ENCODE results near the gene UBLCP1. TPM values are rescaled to one million over a fixed set of nuclear protein-coding genes. Genes with fewer than 3 reads are reported as not detected.

UBLCP1 gene
- total and polyA plus RNA-seq, 2 of the 13 experiments (the other 11 are each of a cell fraction or from before 2014, with no cell fraction given), result 6.5 to 12.6 TPM

DNA sequence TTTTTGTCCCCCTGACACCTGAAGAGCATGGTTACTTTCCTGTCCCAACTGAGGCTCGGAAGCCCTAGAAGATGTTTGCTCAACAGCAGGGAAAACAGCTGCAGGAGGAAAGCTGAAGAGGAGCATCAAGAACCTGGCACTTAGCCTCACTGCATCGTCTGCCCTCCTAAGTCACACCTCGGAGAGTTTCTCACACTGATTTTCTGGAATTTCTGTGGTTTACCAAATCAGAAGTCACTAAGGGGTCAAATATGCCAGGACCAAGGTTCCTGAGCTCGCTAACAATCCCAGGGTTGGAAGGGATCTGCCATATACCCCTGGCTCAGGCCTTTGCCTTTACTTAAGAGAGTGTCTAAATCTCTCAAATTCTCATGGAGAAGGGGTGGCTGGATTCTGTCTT is 61.9 kb downstream of the UBLCP1 start:
- no peaks in the 10 kb centered on the region for H3K4me1 ChIP-seq (ENCODE audit: insufficient read depth, low read length)
- BruUV-seq (replicated peaks), result no TSS peak
- 5% methylated on average over 4 of the region's 4 CpGs for WGBS (ENCODE audit: low lambda C conversion rate)
- no peak overlapping the region for H3K4me2 ChIP-seq (ENCODE audit: low read depth, low read length)
- H4K20me1 ChIP-seq (ENCODE audit: insufficient read depth, low read length), result no peaks in the 10 kb centered on the region
- H3K9ac ChIP-seq (ENCODE audit: insufficient read depth, low read depth, low read length), result no peak overlapping the region
- no peaks in the 10 kb centered on the region for H3K79me2 ChIP-seq (ENCODE audit: insufficient read depth, low read length)
- intact Hi-C loops (cut with micrococcal nuclease; ENCODE audit: unreplicated experiment), result no loop called here
- H3K4me3 ChIP-seq (replicated peaks in 1 of 3; ENCODE audit: insufficient read depth in 1 of 3, low read depth in 2 of 3, low read length in 3 of 3), result no peak overlapping the region
- H2AFZ ChIP-seq (ENCODE audit: low read length), result no peak overlapping the region
- TF ChIP-seq ZNF709 (CRISPR knock-in tag; IDR thresholded peaks at IDR 0.05) (no peak), ZNF879 (CRISPR knock-in tag; IDR thresholded peaks at IDR 0.05) (no peak), PHF5A (CRISPR knock-in tag; IDR thresholded peaks at IDR 0.05; ENCODE audit: low read depth, unreplicated experiment) (no peak), ZNF468 (CRISPR knock-in tag; IDR thresholded peaks at IDR 0.05) (no peak), MBNL3 (CRISPR knock-in tag; conservative IDR thresholded peaks at IDR 0.05) (no peak), CHCHD3 (CRISPR knock-in tag; IDR thresholded peaks at IDR 0.05) (no peak), ZFAT (CRISPR knock-in tag; conservative IDR thresholded peaks at IDR 0.05) (no peak), HHEX (CRISPR knock-in tag; IDR thresholded peaks at IDR 0.05) (no peak), ZNF331 (CRISPR knock-in tag; IDR thresholded peaks at IDR 0.05) (no peak), ZNF816 (CRISPR knock-in tag; IDR thresholded peaks at IDR 0.05; ENCODE audit: borderline replicate concordance) (no peak), KDM5A (IDR thresholded peaks at IDR 0.05; ENCODE audit: borderline replicate concordance, low read length) (no peak), ZNF33A (CRISPR knock-in tag; IDR thresholded peaks at IDR 0.05; ENCODE audit: borderline replicate concordance) (no peak), ZNF768 (CRISPR knock-in tag; IDR thresholded peaks at IDR 0.05) (no peak), TCF7 (IDR thresholded peaks at IDR 0.05; ENCODE audit: low read depth) (no peak), HMG20A (CRISPR knock-in tag; IDR thresholded peaks at IDR 0.05; ENCODE audit: borderline replicate concordance) (no peak), NKX3-1 (CRISPR knock-in tag; IDR thresholded peaks at IDR 0.05) (no peak), ZFP37 (CRISPR knock-in tag; IDR thresholded peaks at IDR 0.05; ENCODE audit: borderline replicate concordance) (no peak)
- TF ChIP-seq, protein P1, sequence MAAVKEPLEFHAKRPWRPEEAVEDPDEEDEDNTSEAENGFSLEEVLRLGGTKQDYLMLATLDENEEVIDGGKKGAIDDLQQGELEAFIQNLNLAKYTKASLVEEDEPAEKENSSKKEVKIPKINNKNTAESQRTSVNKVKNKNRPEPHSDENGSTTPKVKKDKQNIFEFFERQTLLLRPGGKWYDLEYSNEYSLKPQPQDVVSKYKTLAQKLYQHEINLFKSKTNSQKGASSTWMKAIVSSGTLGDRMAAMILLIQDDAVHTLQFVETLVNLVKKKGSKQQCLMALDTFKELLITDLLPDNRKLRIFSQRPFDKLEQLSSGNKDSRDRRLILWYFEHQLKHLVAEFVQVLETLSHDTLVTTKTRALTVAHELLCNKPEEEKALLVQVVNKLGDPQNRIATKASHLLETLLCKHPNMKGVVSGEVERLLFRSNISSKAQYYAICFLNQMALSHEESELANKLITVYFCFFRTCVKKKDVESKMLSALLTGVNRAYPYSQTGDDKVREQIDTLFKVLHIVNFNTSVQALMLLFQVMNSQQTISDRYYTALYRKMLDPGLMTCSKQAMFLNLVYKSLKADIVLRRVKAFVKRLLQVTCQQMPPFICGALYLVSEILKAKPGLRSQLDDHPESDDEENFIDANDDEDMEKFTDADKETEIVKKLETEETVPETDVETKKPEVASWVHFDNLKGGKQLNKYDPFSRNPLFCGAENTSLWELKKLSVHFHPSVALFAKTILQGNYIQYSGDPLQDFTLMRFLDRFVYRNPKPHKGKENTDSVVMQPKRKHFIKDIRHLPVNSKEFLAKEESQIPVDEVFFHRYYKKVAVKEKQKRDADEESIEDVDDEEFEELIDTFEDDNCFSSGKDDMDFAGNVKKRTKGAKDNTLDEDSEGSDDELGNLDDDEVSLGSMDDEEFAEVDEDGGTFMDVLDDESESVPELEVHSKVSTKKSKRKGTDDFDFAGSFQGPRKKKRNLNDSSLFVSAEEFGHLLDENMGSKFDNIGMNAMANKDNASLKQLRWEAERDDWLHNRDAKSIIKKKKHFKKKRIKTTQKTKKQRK (IDR thresholded peaks at IDR 0.05; ENCODE audit: low read length), result no peak
- H3K27ac ChIP-seq (ENCODE audit: extremely low read length, insufficient read depth, low read length), result no peak overlapping the region
- FAIRE-seq, result no peak
- ATAC-seq, result no peak
- H3K9me3 ChIP-seq (ENCODE audit: low read length), result no peaks in the 10 kb centered on the region
- no peak for DNase-seq (ENCODE audit: low spot score)
- in situ Hi-C loops (cut with HindIII; ENCODE audit: extremely low pct_ligation_motif_present, low pct_unique_long_range_greater_than_20kb), result no loop called here
- H3K36me3 ChIP-seq (replicated peaks in 1 of 2; ENCODE audit: control insufficient read depth in 1 of 2, insufficient read depth in 2 of 2, low read length in 2 of 2), result no peaks in the 10 kb centered on the region
- CTCF ChIA-PET (ENCODE audit: low intra/inter-chr PET ratio, low total read pairs), result no interaction called here
- POLR2A ChIA-PET, result no interaction called here
- H3K27me3 ChIP-seq (ENCODE audit: control insufficient read depth in 1 of 2, insufficient read depth in 2 of 2, low read length in 2 of 2), result peaks cover 0 to 4% of the 10 kb centered on the region in 2 experiments; a peak in 1 of 5 replicates
